Anterior cingulate cortex (tissue), 58 donors: ENCODE measurements around the gene ASTN2.
"Not testable (repeated sequence)": the region's sequence is repeated elsewhere in the genome, so short reads cannot be mapped to it uniquely, and the experiment has no call there.

Source experiments
- DNase-seq, 58 donors: peaks; one replicate each; lab custom pipeline; 2025; lab: John Stamatoyannopoulos, UW

Gene ASTN2

GRCh38 chr9:116945817-116946216 lies 469.0 kb downstream of the ASTN2 start:
- no peak for DNase-seq

GRCh38 chr9:116944714-116945534 lies 469.9 kb downstream of the ASTN2 start:
- no peak for DNase-seq

GRCh38 chr9:116943970-116944369 lies 470.9 kb downstream of the ASTN2 start:
- DNase-seq: no peak

GRCh38 chr9:116942593-116943061 lies 472.2 kb downstream of the ASTN2 start:
- no peak for DNase-seq

GRCh38 chr9:116941266-116941665 lies 473.6 kb downstream of the ASTN2 start:
- DNase-seq: no peak

- no peak for DNase-seq
Measured at GRCh38 chr9:116940614-116941215, 474.1 kb downstream of the ASTN2 start.

GRCh38 chr9:116939614-116940013 lies 475.2 kb downstream of the ASTN2 start:
- no peak for DNase-seq

- DNase-seq: no peak
Measured at GRCh38 chr9:116939161-116939560, 475.7 kb downstream of the ASTN2 start.

GRCh38 chr9:116937361-116937760 lies 477.5 kb downstream of the ASTN2 start:
- no peak for DNase-seq

GRCh38 chr9:116935149-116935897 lies 479.5 kb downstream of the ASTN2 start:
- DNase-seq: no peak

- DNase-seq: no peak
Measured at GRCh38 chr9:116934131-116934530, 480.7 kb downstream of the ASTN2 start.

- DNase-seq: no peak
Measured at GRCh38 chr9:116933251-116933650, 481.6 kb downstream of the ASTN2 start.

GRCh38 chr9:116929621-116930020 lies 485.2 kb downstream of the ASTN2 start:
- no peak for DNase-seq

GRCh38 chr9:116928884-116929283 lies 486.0 kb downstream of the ASTN2 start:
- no peak for DNase-seq

- no peak for DNase-seq
Measured at GRCh38 chr9:116928289-116928688, 486.6 kb downstream of the ASTN2 start.

- DNase-seq: no peak
Measured at GRCh38 chr9:116927726-116928125, 487.1 kb downstream of the ASTN2 start.

GRCh38 chr9:116925121-116925520 lies 489.7 kb downstream of the ASTN2 start:
- DNase-seq: no peak

- DNase-seq: no peak
Measured at GRCh38 chr9:116924462-116925110, 490.3 kb downstream of the ASTN2 start.

GRCh38 chr9:116917895-116918508 lies 496.9 kb downstream of the ASTN2 start:
- not testable (repeated sequence) for DNase-seq

- no peak for DNase-seq
Measured at GRCh38 chr9:116913536-116913935, 501.3 kb downstream of the ASTN2 start.
